GM23338 (cell line): ENCODE measurements around the gene SCLY. TPM values are rescaled to one million over a fixed set of nuclear protein-coding genes. Genes with fewer than 3 reads are reported as not detected.

Experiments
- ATAC-seq: fragments of 200-7000 bp; cut with Tn5 transposase; 3 replicates; pipeline ENCODE4 v1.9.1; 2020
- DNase-seq: peaks from one replicate; pipeline ENCODE4 v3.0.0-alpha.2; 2015; ENCODE audit warnings: low spot score
- H2AFZ ChIP-seq: fragments of 200-600 bp; sonication (generic); 2 replicates; pipeline ENCODE4 v1.8.0; 2016; ENCODE audit warnings: antibody characterized with exemption, mild to moderate bottlenecking, moderate library complexity
- H3F3A ChIP-seq: fragments of 200-600 bp; sonication (generic); replicated peaks from 2 replicates; pipeline ENCODE4 v1.8.0; 2017; ENCODE audit warnings: antibody characterized with exemption, mixed run types, low read depth
- H3K27ac ChIP-seq: fragments of 200-600 bp; sonication (generic); 2 replicates; pipeline ENCODE4 v1.6.1; 2016; ENCODE audit warnings: low read depth
- H3K27me3 ChIP-seq: fragments of 200-600 bp; sonication (generic); 2 replicates; pipeline ENCODE4 v1.8.0; 2016; ENCODE audit warnings: mild to moderate bottlenecking, mixed run types, moderate library complexity; ENCODE audit not compliant: insufficient read depth
- H3K36me3 ChIP-seq: fragments of 200-600 bp; sonication (generic); 2 replicates; pipeline ENCODE4 v1.8.0; 2016; ENCODE audit warnings: mild to moderate bottlenecking; ENCODE audit not compliant: insufficient read depth
- H3K4me1 ChIP-seq: fragments of 200-600 bp; sonication (generic); 2 replicates; pipeline ENCODE4 v1.8.0; 2016; ENCODE audit warnings: mild to moderate bottlenecking, moderate library complexity; ENCODE audit not compliant: insufficient read depth
- H3K4me2 ChIP-seq: fragments of 200-600 bp; sonication (generic); 2 replicates; pipeline ENCODE4 v1.7.1; 2017; ENCODE audit warnings: mixed run types
- H3K4me3 ChIP-seq: fragments of 200-600 bp; sonication (generic); 2 replicates; pipeline ENCODE4 v1.6.1; 2016; ENCODE audit warnings: mixed run types
- H3K79me2 ChIP-seq: fragments of 200-600 bp; sonication (generic); replicated peaks from 2 replicates; pipeline ENCODE4 v1.8.0; 2017; ENCODE audit warnings: mild to moderate bottlenecking; ENCODE audit not compliant: insufficient read depth
- H3K9me2 ChIP-seq: fragments of 200-600 bp; sonication (generic); 2 replicates; pipeline ENCODE4 v1.8.0; 2017; ENCODE audit not compliant: insufficient read depth
- H4K20me1 ChIP-seq: fragments of 200-600 bp; sonication (generic); replicated peaks from 2 replicates; pipeline ENCODE4 v1.8.0; 2017; ENCODE audit warnings: mild to moderate bottlenecking; ENCODE audit not compliant: insufficient read depth
- H3K27ac Mint-ChIP-seq: 2 replicates; pipeline ENCODE4 v1.8.0; 2020; ENCODE audit warnings: inconsistent platforms, mild to moderate bottlenecking, moderate library complexity, mixed read lengths
- H3K27me3 Mint-ChIP-seq: 3 replicates; pipeline ENCODE4 v1.8.0; 2022; ENCODE audit warnings: low read depth, mild to moderate bottlenecking, moderate library complexity, mixed read lengths, inconsistent platforms; ENCODE audit not compliant: insufficient read depth, poor library complexity
- H3K36me3 Mint-ChIP-seq: 3 replicates; pipeline ENCODE4 v1.8.0; 2021; ENCODE audit warnings: low read depth, mild to moderate bottlenecking, inconsistent platforms, moderate library complexity, mixed read lengths
- H3K4me1 Mint-ChIP-seq: 3 replicates; pipeline ENCODE4 v1.8.0; 2020; ENCODE audit warnings: mild to moderate bottlenecking, inconsistent platforms, mixed read lengths
- H3K4me3 Mint-ChIP-seq: 3 replicates; pipeline ENCODE4 v1.8.0; 2021; ENCODE audit warnings: moderate library complexity, mild to moderate bottlenecking, inconsistent platforms, mixed read lengths
- H3K9me3 Mint-ChIP-seq: 3 replicates; pipeline ENCODE4 v1.8.0; 2020; ENCODE audit warnings: moderate library complexity, mild to moderate bottlenecking, inconsistent platforms, mixed read lengths
- CREB1 ChIP-seq: fragments of 250-450 bp; sonication (Bioruptor Pico); IDR thresholded peaks from 2 replicates; pipeline ENCODE4 v1.5.0; 2020; ENCODE audit warnings: low read depth, mild to moderate bottlenecking, moderate library complexity
- EZH2 ChIP-seq: fragments of 200-600 bp; sonication (generic); IDR thresholded peaks from one replicate; pipeline ENCODE4 v1.8.0; 2017; ENCODE audit warnings: antibody characterized with exemption, mild to moderate bottlenecking, low read depth; ENCODE audit not compliant: unreplicated experiment
- EZH2phosphoT487 ChIP-seq: fragments of 200-600 bp; sonication (generic); IDR thresholded peaks from one replicate; pipeline ENCODE4 v1.8.1; 2018; ENCODE audit warnings: antibody characterized with exemption; ENCODE audit not compliant: unreplicated experiment
- JUNB ChIP-seq: IDR thresholded peaks from one replicate; pipeline ENCODE4 v1.6.1; 2016; ENCODE audit warnings: antibody characterized with exemption; ENCODE audit not compliant: unreplicated experiment
- NANOG ChIP-seq: IDR thresholded peaks from 2 replicates; pipeline ENCODE4 v1.6.1; 2016; ENCODE audit warnings: antibody characterized with exemption, borderline replicate concordance
- POLR2AphosphoS5 ChIP-seq: IDR thresholded peaks from 2 replicates; pipeline ENCODE4 v1.6.1; 2016; ENCODE audit warnings: antibody characterized with exemption, low read depth
- STAT1 ChIP-seq: IDR thresholded peaks from one replicate; pipeline ENCODE4 v1.6.1; 2016; ENCODE audit warnings: antibody characterized with exemption; ENCODE audit not compliant: unreplicated experiment
- ZNF114 ChIP-seq: fragments of 250-450 bp; sonication (Bioruptor Pico); IDR thresholded peaks from 2 replicates; pipeline ENCODE4 v1.5.0; 2020; ENCODE audit warnings: mild to moderate bottlenecking, moderate library complexity
- ZNF331 ChIP-seq: fragments of 250-450 bp; sonication (Bioruptor Pico); IDR thresholded peaks from 2 replicates; pipeline ENCODE4 v1.5.0; 2020; ENCODE audit warnings: low read depth, mild to moderate bottlenecking, moderate library complexity
- ZNF462 ChIP-seq: fragments of 250-450 bp; sonication (Bioruptor Pico); IDR thresholded peaks from 2 replicates; pipeline ENCODE4 v1.5.0; 2020; ENCODE audit warnings: mild to moderate bottlenecking, moderate library complexity
- polyA plus RNA-seq: library from polyadenylated mRNA; unstranded; fragments of >200 nt; fragmentation: Nextera tagmentation; extraction: Ambion mirVana; gene quantifications from 2 replicates; pipeline ENCODE4 v1.2.1, GENCODE V29; 2016
- total RNA-seq: library from RNA; depleted of rRNA; stranded (reverse); fragments of >200 nt; shearing (Covaris generic); gene quantifications from 2 replicates; pipeline ENCODE4 v1.2.3, GENCODE V29; 2014
- TF ChIP-seq, protein P1 (sequence below), 2 experiments: fragments of 200-600 bp in 1 of 2; sonication (generic) in 1 of 2; conservative IDR thresholded peaks; 2 replicates each; pipeline versions ENCODE4 v1.5.1 to v1.6.1; 2016 to 2017; ENCODE audit warnings: antibody characterized with exemption in 2 of 2, low read depth in 2 of 2, mild to moderate bottlenecking in 2 of 2, moderate library complexity in 1 of 2
- TF ChIP-seq, protein P2 (sequence below): IDR thresholded peaks from one replicate; pipeline ENCODE4 v1.6.1; 2018; ENCODE audit warnings: antibody characterized with exemption; ENCODE audit not compliant: unreplicated experiment
- TF ChIP-seq, protein P3 (sequence below): IDR thresholded peaks from 2 replicates; pipeline ENCODE4 v1.6.1; 2016; ENCODE audit warnings: antibody characterized with exemption

SCLY gene
- total and polyA plus RNA-seq, 2 experiments from 2014 or later: 57.2 to 80.3 TPM

DNA sequence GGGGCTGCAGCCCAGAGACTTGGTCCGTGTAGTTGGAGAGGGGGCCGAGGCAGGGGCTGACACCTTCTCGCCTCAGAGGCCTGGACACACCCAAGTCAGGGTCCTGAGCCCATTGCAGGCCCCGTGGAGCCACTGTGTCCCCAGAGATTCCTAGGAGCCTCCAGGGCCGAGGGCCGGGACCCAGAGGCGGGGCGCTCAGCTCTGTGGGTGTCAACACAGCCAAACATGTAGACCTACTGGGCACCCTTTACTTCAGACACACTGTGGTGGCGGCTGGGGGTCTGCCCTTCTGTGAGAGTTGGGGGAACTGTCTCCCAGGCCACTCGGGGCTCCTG is 38.9 kb downstream of the SCLY start:
- H3K4me1 Mint-ChIP-seq: peaks cover 41% of the 10 kb centered on the region
- DNase-seq (no peak), ATAC-seq (no peak)
- H3K9me2 ChIP-seq: no peaks in the 10 kb centered on the region
- TF ChIP-seq ZNF331 (CRISPR knock-in tag) (no peak), POLR2AphosphoS5 (no peak), JUNB (no peak), CREB1 (no peak), EZH2 (no peak), ZNF114 (CRISPR knock-in tag) (no peak), EZH2phosphoT487 (no peak), STAT1 (no peak), ZNF462 (no peak), NANOG (no peak)
- TF ChIP-seq, protein P1, sequence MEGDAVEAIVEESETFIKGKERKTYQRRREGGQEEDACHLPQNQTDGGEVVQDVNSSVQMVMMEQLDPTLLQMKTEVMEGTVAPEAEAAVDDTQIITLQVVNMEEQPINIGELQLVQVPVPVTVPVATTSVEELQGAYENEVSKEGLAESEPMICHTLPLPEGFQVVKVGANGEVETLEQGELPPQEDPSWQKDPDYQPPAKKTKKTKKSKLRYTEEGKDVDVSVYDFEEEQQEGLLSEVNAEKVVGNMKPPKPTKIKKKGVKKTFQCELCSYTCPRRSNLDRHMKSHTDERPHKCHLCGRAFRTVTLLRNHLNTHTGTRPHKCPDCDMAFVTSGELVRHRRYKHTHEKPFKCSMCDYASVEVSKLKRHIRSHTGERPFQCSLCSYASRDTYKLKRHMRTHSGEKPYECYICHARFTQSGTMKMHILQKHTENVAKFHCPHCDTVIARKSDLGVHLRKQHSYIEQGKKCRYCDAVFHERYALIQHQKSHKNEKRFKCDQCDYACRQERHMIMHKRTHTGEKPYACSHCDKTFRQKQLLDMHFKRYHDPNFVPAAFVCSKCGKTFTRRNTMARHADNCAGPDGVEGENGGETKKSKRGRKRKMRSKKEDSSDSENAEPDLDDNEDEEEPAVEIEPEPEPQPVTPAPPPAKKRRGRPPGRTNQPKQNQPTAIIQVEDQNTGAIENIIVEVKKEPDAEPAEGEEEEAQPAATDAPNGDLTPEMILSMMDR (conservative IDR thresholded peaks at IDR 0.05; ENCODE audit: low read depth in 2 of 2): no peak
- TF ChIP-seq, protein P2, sequence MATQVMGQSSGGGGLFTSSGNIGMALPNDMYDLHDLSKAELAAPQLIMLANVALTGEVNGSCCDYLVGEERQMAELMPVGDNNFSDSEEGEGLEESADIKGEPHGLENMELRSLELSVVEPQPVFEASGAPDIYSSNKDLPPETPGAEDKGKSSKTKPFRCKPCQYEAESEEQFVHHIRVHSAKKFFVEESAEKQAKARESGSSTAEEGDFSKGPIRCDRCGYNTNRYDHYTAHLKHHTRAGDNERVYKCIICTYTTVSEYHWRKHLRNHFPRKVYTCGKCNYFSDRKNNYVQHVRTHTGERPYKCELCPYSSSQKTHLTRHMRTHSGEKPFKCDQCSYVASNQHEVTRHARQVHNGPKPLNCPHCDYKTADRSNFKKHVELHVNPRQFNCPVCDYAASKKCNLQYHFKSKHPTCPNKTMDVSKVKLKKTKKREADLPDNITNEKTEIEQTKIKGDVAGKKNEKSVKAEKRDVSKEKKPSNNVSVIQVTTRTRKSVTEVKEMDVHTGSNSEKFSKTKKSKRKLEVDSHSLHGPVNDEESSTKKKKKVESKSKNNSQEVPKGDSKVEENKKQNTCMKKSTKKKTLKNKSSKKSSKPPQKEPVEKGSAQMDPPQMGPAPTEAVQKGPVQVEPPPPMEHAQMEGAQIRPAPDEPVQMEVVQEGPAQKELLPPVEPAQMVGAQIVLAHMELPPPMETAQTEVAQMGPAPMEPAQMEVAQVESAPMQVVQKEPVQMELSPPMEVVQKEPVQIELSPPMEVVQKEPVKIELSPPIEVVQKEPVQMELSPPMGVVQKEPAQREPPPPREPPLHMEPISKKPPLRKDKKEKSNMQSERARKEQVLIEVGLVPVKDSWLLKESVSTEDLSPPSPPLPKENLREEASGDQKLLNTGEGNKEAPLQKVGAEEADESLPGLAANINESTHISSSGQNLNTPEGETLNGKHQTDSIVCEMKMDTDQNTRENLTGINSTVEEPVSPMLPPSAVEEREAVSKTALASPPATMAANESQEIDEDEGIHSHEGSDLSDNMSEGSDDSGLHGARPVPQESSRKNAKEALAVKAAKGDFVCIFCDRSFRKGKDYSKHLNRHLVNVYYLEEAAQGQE: no peak
- TF ChIP-seq, protein P3, sequence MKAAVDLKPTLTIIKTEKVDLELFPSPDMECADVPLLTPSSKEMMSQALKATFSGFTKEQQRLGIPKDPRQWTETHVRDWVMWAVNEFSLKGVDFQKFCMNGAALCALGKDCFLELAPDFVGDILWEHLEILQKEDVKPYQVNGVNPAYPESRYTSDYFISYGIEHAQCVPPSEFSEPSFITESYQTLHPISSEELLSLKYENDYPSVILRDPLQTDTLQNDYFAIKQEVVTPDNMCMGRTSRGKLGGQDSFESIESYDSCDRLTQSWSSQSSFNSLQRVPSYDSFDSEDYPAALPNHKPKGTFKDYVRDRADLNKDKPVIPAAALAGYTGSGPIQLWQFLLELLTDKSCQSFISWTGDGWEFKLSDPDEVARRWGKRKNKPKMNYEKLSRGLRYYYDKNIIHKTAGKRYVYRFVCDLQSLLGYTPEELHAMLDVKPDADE: no peak
- H3K4me1 ChIP-seq: peaks cover 23% of the 10 kb centered on the region
- no peaks in the 10 kb centered on the region for H3K79me2 ChIP-seq
- no peaks in the 10 kb centered on the region for H3K36me3 ChIP-seq
- H3F3A ChIP-seq: peaks cover 6% of the 10 kb centered on the region; the same call in 1 of the 2 replicates
- H3K27me3 Mint-ChIP-seq: peaks cover 35% of the 10 kb centered on the region
- H3K27ac ChIP-seq: no peak overlapping the region
- no peaks in the 10 kb centered on the region for H3K9me3 Mint-ChIP-seq
- no peaks in the 10 kb centered on the region for H4K20me1 ChIP-seq
- no peak overlapping the region for H2AFZ ChIP-seq
- H3K4me2 ChIP-seq: no peak overlapping the region
- H3K4me3 Mint-ChIP-seq: no peak overlapping the region
- peaks cover 13% of the 10 kb centered on the region for H3K36me3 Mint-ChIP-seq
- no peaks in the 10 kb centered on the region for H3K27me3 ChIP-seq
- H3K27ac Mint-ChIP-seq: no peak overlapping the region
- no peak overlapping the region for H3K4me3 ChIP-seq
